HCT116 (cell line): ENCODE results near the gene ZBED2. TPM values are rescaled to one million over a fixed set of nuclear protein-coding genes. Genes with fewer than 3 reads are reported as not detected.

Experiments used
- ATAC-seq: fragments of 200-7000 bp; cut with Tn5 transposase; 2 replicates; pipeline ENCODE4 v1.9.1; 2020; ENCODE audit warnings: mild to moderate bottlenecking, moderate library complexity
- BruUV-seq: library from RNA; stranded (reverse); fragments of 400-500 nt; replicated peaks from 2 replicates; lab custom pipeline; 2021; lab: Mats Ljungman, UMichigan
- CTCF ChIA-PET: fragments of 300-600 bp; sonication (Branson Sonifier 250); formaldehyde crosslinking; loops from one replicate; lab custom pipeline; 2021; ENCODE audit warnings: antibody characterized with exemption; lab: Charles Lee
- POLR2A ChIA-PET: fragments of 300-600, 350-600 bp; sonication (Branson Sonifier 250); formaldehyde crosslinking; loops from one replicate; lab custom pipeline; 2021; ENCODE audit warnings: antibody characterized with exemption; lab: Charles Lee
- RAD21 ChIA-PET, 2 experiments: fragments of 300-600 bp; sonication (Branson Sonifier 250); formaldehyde crosslinking; loops; one replicate each; lab custom pipeline; 2023; ENCODE audit warnings: low total read pairs in 2 of 2; ENCODE audit not compliant: uncharacterized antibody in 2 of 2, unreplicated experiment in 2 of 2, low non-redundant PET in 1 of 2; lab: Charles Lee
- DNase-seq: peaks from one replicate; pipeline ENCODE4 v3.0.0-alpha.2; 2010; ENCODE audit warnings: low read depth, low spot score
- H2AFZ ChIP-seq: fragments of 200-600 bp; shearing (Covaris generic), sonication (generic); 2 replicates; pipeline ENCODE4 v1.6.1; 2017; ENCODE audit warnings: low read depth, mixed run types, mixed read lengths, antibody characterized with exemption, low read length; ENCODE audit not compliant: poor library complexity, severe bottlenecking
- H3K27ac ChIP-seq: 2 replicates; pipeline ENCODE4 v1.5.1; 2012; ENCODE audit warnings: low read depth, low read length
- H3K27me3 ChIP-seq: fragments of 200-600 bp; sonication (generic); 2 replicates; pipeline ENCODE4 v1.6.1; 2016; ENCODE audit warnings: mixed run types, low read length, mixed read lengths; ENCODE audit not compliant: insufficient read depth
- H3K36me3 ChIP-seq, 2 experiments: fragments of 200-500 bp in 1 of 2; fragments of 200-600 bp in 1 of 2; sonication (Bioruptor generic) in 1 of 2; sonication (generic) in 1 of 2; 2 replicates each; pipeline versions ENCODE4 v1.5.1 to v1.6.1; 2014 to 2016; ENCODE audit warnings: low read length in 2 of 2, inconsistent platforms in 1 of 2, mixed read lengths in 1 of 2, mixed run types in 1 of 2; ENCODE audit not compliant: insufficient read depth in 2 of 2, control insufficient read depth in 1 of 2
- H3K4me1 ChIP-seq, 2 experiments: fragments of 200-600 bp in 1 of 2; sonication (generic) in 1 of 2; 2 replicates each; pipeline versions ENCODE4 v1.5.1 to v1.6.1; 2012 to 2017; ENCODE audit warnings: low read length in 2 of 2, inconsistent platforms in 1 of 2, mild to moderate bottlenecking in 1 of 2, mixed read lengths in 1 of 2, mixed run types in 1 of 2, moderate library complexity in 1 of 2; ENCODE audit not compliant: insufficient read depth in 2 of 2, control insufficient read depth in 1 of 2
- H3K4me2 ChIP-seq: fragments of 200-600 bp; sonication (generic); 2 replicates; pipeline ENCODE4 v1.6.1; 2017; ENCODE audit warnings: mixed run types, low read length, mixed read lengths
- H3K4me3 ChIP-seq, 2 experiments: fragments of 200-600 bp in 1 of 2; sonication (generic) in 1 of 2; replicated peaks in 1 of 2; 2 replicates each; pipeline ENCODE4 v1.5.1; 2011 to 2016; ENCODE audit warnings: low read length in 2 of 2, control low read depth in 1 of 2, low read depth in 1 of 2, mild to moderate bottlenecking in 1 of 2, mixed read lengths in 1 of 2, mixed run types in 1 of 2
- H3K79me2 ChIP-seq: fragments of 200-600 bp; sonication (generic); 2 replicates; pipeline ENCODE4 v1.6.1; 2017; ENCODE audit warnings: mild to moderate bottlenecking, mixed run types, low read length, moderate library complexity, mixed read lengths; ENCODE audit not compliant: insufficient read depth
- H3K9ac ChIP-seq: fragments of 200-600 bp; sonication (generic); 2 replicates; pipeline ENCODE4 v1.6.1; 2016; ENCODE audit warnings: low read length, mixed read lengths
- H3K9me2 ChIP-seq: fragments of 200-600 bp; sonication (generic), shearing (Covaris generic); 2 replicates; pipeline ENCODE4 v1.6.1; 2017; ENCODE audit warnings: mixed run types, mild to moderate bottlenecking, moderate library complexity; ENCODE audit not compliant: insufficient read depth
- H3K9me3 ChIP-seq, 2 experiments: fragments of 200-500 bp in 1 of 2; fragments of 200-600 bp in 1 of 2; sonication (Bioruptor generic) in 1 of 2; sonication (generic) in 1 of 2; 2 replicates each; pipeline ENCODE4 v1.6.1; 2014 to 2017; ENCODE audit warnings: low read length in 2 of 2, mixed read lengths in 2 of 2, inconsistent platforms in 1 of 2, low read depth in 1 of 2, mild to moderate bottlenecking in 1 of 2, mixed run types in 1 of 2, moderate library complexity in 1 of 2; ENCODE audit not compliant: control insufficient read depth in 1 of 2, insufficient read depth in 1 of 2
- H4K20me1 ChIP-seq: fragments of 200-600 bp; sonication (generic), shearing (Covaris generic); 2 replicates; pipeline ENCODE4 v1.6.1; 2017; ENCODE audit warnings: mixed run types, mild to moderate bottlenecking, moderate library complexity; ENCODE audit not compliant: insufficient read depth
- CBX3 ChIP-seq: IDR thresholded peaks from 2 replicates; pipeline ENCODE4 v1.6.1; 2012; ENCODE audit warnings: low read depth
- CEBPB ChIP-seq: IDR thresholded peaks from 2 replicates; pipeline ENCODE4 v1.6.1; 2012; ENCODE audit warnings: low read depth
- EGR1 ChIP-seq: IDR thresholded peaks from 2 replicates; pipeline ENCODE4 v1.6.1; 2012; ENCODE audit warnings: low read depth
- ELF1 ChIP-seq: IDR thresholded peaks from 2 replicates; pipeline ENCODE4 v1.6.1; 2012; ENCODE audit warnings: low read depth, borderline replicate concordance
- FOSL1 ChIP-seq: IDR thresholded peaks from 2 replicates; pipeline ENCODE4 v1.6.1; 2012; ENCODE audit warnings: low read depth
- SIN3A ChIP-seq: IDR thresholded peaks from 2 replicates; pipeline ENCODE4 v1.6.1; 2012; ENCODE audit warnings: low read depth
- SP1 ChIP-seq: IDR thresholded peaks from 2 replicates; pipeline ENCODE4 v1.6.1; 2012; ENCODE audit warnings: low read depth
- TCF7L2 ChIP-seq: IDR thresholded peaks from 2 replicates; pipeline ENCODE4 v1.7.0; 2011; ENCODE audit warnings: borderline replicate concordance, inconsistent platforms; ENCODE audit not compliant: insufficient read depth, insufficient read length; ENCODE audit errors: extremely low read depth
- intact Hi-C: fragments of 100-400 bp; cut with micrococcal nuclease; formaldehyde crosslinking; loops from 2 replicates; pipeline ENCODE4 v1.10.0; 2022
- total RNA-seq: library from RNA; stranded (reverse); gene quantifications from one replicate; pipeline ENCODE4 v1.2.1, GENCODE V29; 2021; ENCODE audit not compliant: unreplicated experiment
- TF ChIP-seq, protein P1 (sequence below): IDR thresholded peaks from 2 replicates; pipeline ENCODE4 v1.6.1; 2012; ENCODE audit warnings: low read depth

ZBED2 gene
- total RNA-seq, 1 experiment from 2014 or later, result 16.1 TPM

DNA sequence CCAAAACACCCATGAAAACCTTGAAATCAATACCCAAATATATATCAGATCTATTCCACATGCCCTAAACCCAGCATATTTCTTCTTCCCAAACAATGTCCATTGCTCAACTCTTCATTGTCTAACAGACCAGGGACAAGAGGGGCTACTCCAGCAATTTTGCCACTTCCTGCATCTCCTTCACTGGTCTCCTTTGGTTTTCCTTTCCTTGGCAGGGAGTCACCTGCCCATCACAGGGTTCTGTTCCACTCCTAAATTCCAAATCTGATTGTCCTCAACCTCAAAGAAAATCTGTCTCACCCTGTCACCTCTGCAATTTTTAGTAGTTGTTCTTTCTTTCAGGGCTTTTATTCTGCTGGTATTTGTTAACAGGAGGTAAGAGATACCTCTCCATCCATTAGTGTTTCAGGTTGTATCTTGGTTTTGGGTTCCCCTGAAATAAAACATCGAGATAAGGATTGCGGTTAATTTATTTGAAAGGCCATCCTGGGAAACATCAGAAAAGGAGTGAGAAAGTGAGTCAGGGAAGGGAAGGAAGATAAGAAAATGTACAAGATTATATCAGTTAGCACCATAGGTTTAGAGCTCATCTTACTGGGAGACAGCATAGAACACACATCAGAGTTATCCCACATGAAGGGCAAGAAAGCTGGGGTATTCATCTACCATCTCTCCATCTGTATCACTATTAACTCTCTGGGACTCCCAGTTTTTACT lies 13.6 kb downstream of the ZBED2 start:
- Histone ChIP-seq H3K27ac (peak overlapping the region; percentile 76), H2AFZ (peak overlapping the region; percentile 24), H3K4me3 (peak overlapping the region in 1 of 2 experiments; percentile 2; a peak in 1 of 4 replicates), H3K79me2 (no peaks in the 10 kb centered on the region), H3K4me2 (peak overlapping the region; percentile 67), H3K9me2 (no peaks in the 10 kb centered on the region), H4K20me1 (no peaks in the 10 kb centered on the region), H3K36me3 (no peaks in the 10 kb centered on the region), H3K27me3 (no peaks in the 10 kb centered on the region), H3K4me1 (peaks cover 49 to 98% of the 10 kb centered on the region in 2 experiments), H3K9me3 (no peaks in the 10 kb centered on the region), H3K9ac (peak overlapping the region; percentile 53)
- ChIA-PET CTCF (no interaction called here), RAD21 (no interaction called here), POLR2A (no interaction called here)
- DNase-seq (no peak), ATAC-seq (peak; percentile 44)
- intact Hi-C loops, result loop anchor here (1.0 kb wide), 1 partner anchor 110 kb away; no protein-coding TSS in a partner anchor
- BruUV-seq, result TSS peak; percentile 54
- TF ChIP-seq FOSL1 (peak; percentile 41; the same call in 1 of the 2 replicates), CBX3 (peak; percentile 5; the same call in 1 of the 2 replicates), SIN3A (no peak), CEBPB (peak; percentile 10; the same call in 1 of the 2 replicates), EGR1 (0 out of 2 replicates have a peak, but pooled peaks have one; percentile 26), ELF1 (no peak), TCF7L2 (peak; percentile 51), SP1 (peak; percentile 31; the same call in 1 of the 2 replicates)
- TF ChIP-seq, protein P1, sequence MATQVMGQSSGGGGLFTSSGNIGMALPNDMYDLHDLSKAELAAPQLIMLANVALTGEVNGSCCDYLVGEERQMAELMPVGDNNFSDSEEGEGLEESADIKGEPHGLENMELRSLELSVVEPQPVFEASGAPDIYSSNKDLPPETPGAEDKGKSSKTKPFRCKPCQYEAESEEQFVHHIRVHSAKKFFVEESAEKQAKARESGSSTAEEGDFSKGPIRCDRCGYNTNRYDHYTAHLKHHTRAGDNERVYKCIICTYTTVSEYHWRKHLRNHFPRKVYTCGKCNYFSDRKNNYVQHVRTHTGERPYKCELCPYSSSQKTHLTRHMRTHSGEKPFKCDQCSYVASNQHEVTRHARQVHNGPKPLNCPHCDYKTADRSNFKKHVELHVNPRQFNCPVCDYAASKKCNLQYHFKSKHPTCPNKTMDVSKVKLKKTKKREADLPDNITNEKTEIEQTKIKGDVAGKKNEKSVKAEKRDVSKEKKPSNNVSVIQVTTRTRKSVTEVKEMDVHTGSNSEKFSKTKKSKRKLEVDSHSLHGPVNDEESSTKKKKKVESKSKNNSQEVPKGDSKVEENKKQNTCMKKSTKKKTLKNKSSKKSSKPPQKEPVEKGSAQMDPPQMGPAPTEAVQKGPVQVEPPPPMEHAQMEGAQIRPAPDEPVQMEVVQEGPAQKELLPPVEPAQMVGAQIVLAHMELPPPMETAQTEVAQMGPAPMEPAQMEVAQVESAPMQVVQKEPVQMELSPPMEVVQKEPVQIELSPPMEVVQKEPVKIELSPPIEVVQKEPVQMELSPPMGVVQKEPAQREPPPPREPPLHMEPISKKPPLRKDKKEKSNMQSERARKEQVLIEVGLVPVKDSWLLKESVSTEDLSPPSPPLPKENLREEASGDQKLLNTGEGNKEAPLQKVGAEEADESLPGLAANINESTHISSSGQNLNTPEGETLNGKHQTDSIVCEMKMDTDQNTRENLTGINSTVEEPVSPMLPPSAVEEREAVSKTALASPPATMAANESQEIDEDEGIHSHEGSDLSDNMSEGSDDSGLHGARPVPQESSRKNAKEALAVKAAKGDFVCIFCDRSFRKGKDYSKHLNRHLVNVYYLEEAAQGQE, result no peak
